T-helper 2 cell (primary cell): ENCODE data around the gene CACNG4.
"Not testable (repeated sequence)": the region's sequence is repeated elsewhere in the genome, so short reads cannot be mapped to it uniquely, and the experiment has no call there.

Source experiments
- DNase-seq, 5 experiments: peaks; one replicate each; pipeline versions ENCODE4 v3.0.0 to v3.0.0-alpha.2; 2012 to 2022

CACNG4 gene

GRCh38 chr17:67018471-67019434 lies 54.2 kb downstream of the CACNG4 start:
- DNase-seq: no peak

GRCh38 chr17:67019809-67020208 lies 55.3 kb downstream of the CACNG4 start:
- no peak for DNase-seq

GRCh38 chr17:67020293-67020766 lies 55.8 kb downstream of the CACNG4 start:
- DNase-seq: no peak

GRCh38 chr17:67021196-67021595 lies 56.7 kb downstream of the CACNG4 start:
- DNase-seq: no peak

GRCh38 chr17:67021743-67022450 lies 57.4 kb downstream of the CACNG4 start:
- DNase-seq: no peak

GRCh38 chr17:67022451-67022810 lies 57.9 kb downstream of the CACNG4 start:
- no peak for DNase-seq

GRCh38 chr17:67024736-67025135 lies 60.2 kb downstream of the CACNG4 start:
- DNase-seq: no peak

- DNase-seq: no peak
Measured at GRCh38 chr17:67025216-67025792, 60.8 kb downstream of the CACNG4 start.

- no peak for DNase-seq
Measured at GRCh38 chr17:67026341-67026740, 61.8 kb downstream of the CACNG4 start.

GRCh38 chr17:67027031-67027628 lies 62.6 kb downstream of the CACNG4 start:
- no peak for DNase-seq

GRCh38 chr17:67030641-67031040 lies 66.1 kb downstream of the CACNG4 start:
- DNase-seq: no peak

- no peak for DNase-seq
Measured at GRCh38 chr17:67032382-67032781, 67.9 kb downstream of the CACNG4 start.

GRCh38 chr17:67032985-67033384 lies 68.5 kb downstream of the CACNG4 start:
- DNase-seq: no peak

GRCh38 chr17:67033613-67034012 lies 69.1 kb downstream of the CACNG4 start:
- no peak for DNase-seq

- DNase-seq: no peak
Measured at GRCh38 chr17:67035131-67036083, 70.9 kb downstream of the CACNG4 start.

GRCh38 chr17:67038861-67039365 lies 74.4 kb downstream of the CACNG4 start:
- DNase-seq: no peak

GRCh38 chr17:67040652-67041051 lies 76.1 kb downstream of the CACNG4 start:
- DNase-seq: no peak

- not testable (repeated sequence) for DNase-seq
Measured at GRCh38 chr17:67041119-67041518, 76.6 kb downstream of the CACNG4 start.

- DNase-seq: no peak
Measured at GRCh38 chr17:67041531-67041930, 77.0 kb downstream of the CACNG4 start.

GRCh38 chr17:67041941-67042899 lies 77.7 kb downstream of the CACNG4 start:
- DNase-seq: no peak
